GM12878 (cell line): ENCODE data around the gene YAP1. TPM values are rescaled to one million over a fixed set of nuclear protein-coding genes. Genes with fewer than 3 reads are reported as not detected.

Experiments used
- BRCA1 ChIP-seq: IDR thresholded peaks from 2 replicates; pipeline ENCODE4 v1.6.1; 2011; ENCODE audit warnings: low read depth, low read length, improper control_type of control experiment
- CHD4 ChIP-seq: fragments of 200-600 bp; sonication (generic); IDR thresholded peaks from 2 replicates; pipeline ENCODE4 v1.6.1; 2016; ENCODE audit warnings: mild to moderate bottlenecking
- IKZF1 ChIP-seq: fragments of 450-650 bp; conservative IDR thresholded peaks from 2 replicates; pipeline ENCODE4 v1.6.1; 2017; ENCODE audit warnings: antibody characterized with exemption, mild to moderate bottlenecking
- PAX8 ChIP-seq: fragments of 450-650 bp; IDR thresholded peaks from 2 replicates; pipeline ENCODE4 v1.6.1; 2017; ENCODE audit warnings: mild to moderate bottlenecking, moderate library complexity
- ZNF207 ChIP-seq: fragments of 450-650 bp; IDR thresholded peaks from 2 replicates; pipeline ENCODE4 v1.6.1; 2014; ENCODE audit warnings: antibody characterized with exemption, mild to moderate bottlenecking, borderline replicate concordance
- ZNF384 ChIP-seq: IDR thresholded peaks from 2 replicates; pipeline ENCODE4 v1.6.1; 2012; ENCODE audit warnings: low read depth, mild to moderate bottlenecking, low read length, improper control_type of control experiment, borderline replicate concordance
- polyA plus RNA-seq, 11 experiments: library from polyadenylated mRNA; depleted of rRNA in 4 of 11; unstranded in 6 of 11; stranded (reverse) in 5 of 11; fragments of >200 nt; fragmentation: Nextera tagmentation in 4 of 11; fragmentation: Illumina TruSeq in 1 of 11; extraction: Ambion mirVana in 4 of 11; extraction: Trizol in 1 of 11; gene quantifications; 1 replicate in 1 of 11; 2 replicates in 10 of 11; pipeline versions ENCODE4 v1.2.1 to v1.2.3, GENCODE V29; 2011 to 2016; ENCODE audit warnings: inconsistent platforms in 2 of 11, missing spikeins in 2 of 11, low read depth in 1 of 11
- total RNA-seq, 4 experiments: library from RNA; depleted of rRNA in 3 of 4; stranded (reverse); fragments of >200 nt in 3 of 4; fragmentation: Illumina TruSeq in 1 of 4; extraction: Trizol in 1 of 4; gene quantifications; 2 replicates each; pipeline versions ENCODE4 v1.2.1 to v1.2.3, GENCODE V29; 2013 to 2021
- TF ChIP-seq, protein P1 (sequence below): fragments of 450-650 bp; IDR thresholded peaks from 2 replicates; pipeline ENCODE4 v1.6.1; 2016; ENCODE audit warnings: mild to moderate bottlenecking, moderate library complexity, borderline replicate concordance
- TF ChIP-seq, protein P2 (sequence below): fragments of 150-350 bp; IDR thresholded peaks from 2 replicates; pipeline ENCODE4 v1.6.1; 2016; ENCODE audit warnings: low read depth, low read length
- TF ChIP-seq, protein P3 (sequence below): fragments of 450-650 bp; IDR thresholded peaks from 2 replicates; pipeline ENCODE4 v1.6.1; 2016; ENCODE audit warnings: mild to moderate bottlenecking
- TF ChIP-seq, protein P4 (sequence below): IDR thresholded peaks from 2 replicates; pipeline ENCODE4 v1.6.1; 2011; ENCODE audit warnings: mild to moderate bottlenecking, low read depth, low read length, moderate library complexity; ENCODE audit not compliant: insufficient replicate concordance

YAP1 gene
- total and polyA plus RNA-seq, 10 of the 15 experiments (the other 5 are each of a cell fraction or from before 2014, with no cell fraction given), result 0.03 to 0.33 (median 0.10) TPM; not detected in 6

DNA sequence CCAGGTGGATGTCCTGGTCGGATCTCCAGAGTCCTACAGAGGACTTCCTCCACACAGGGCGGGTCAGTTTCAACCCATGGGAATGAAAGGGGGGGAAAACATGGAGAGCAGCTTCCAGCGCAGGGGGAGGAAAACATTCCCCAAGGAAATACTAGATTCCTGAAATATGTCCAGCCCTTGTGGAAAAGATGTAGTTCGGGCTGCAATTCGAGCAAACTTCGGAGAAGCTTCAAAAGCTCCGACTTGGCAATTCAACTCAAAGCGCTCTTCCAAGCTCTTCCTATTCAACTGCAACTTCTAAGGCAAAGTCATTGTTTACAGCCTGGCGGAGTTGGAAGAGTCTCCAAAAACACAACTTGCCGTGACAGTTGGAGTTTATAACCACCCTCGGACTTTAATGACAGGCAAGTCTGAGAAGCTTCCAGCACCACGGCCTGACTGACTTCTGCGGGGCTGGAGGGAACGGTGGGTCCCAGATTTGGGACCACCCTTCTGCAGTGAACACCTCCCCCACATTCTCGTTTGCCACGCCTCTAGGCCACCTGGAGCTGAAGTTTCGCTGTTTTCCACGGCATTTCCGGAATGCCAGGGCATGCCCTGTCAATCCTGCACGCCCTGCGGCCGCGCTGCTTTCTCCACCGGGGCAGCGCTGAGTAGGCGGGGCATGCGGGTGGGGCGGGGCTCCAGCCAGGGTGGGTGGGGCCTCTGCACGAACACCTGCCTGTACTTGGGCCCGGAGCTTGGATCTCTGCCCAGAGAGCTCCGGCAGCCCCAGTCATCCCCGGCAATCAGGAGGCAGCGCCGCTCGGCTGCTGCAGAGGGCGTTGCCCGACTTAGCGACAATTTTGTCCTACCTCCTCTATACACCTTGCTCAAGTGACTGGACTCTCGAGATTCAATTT lies 158.1 kb downstream of the YAP1 start (continued):
- TF ChIP-seq BRCA1 (no peak), CHD4 (no peak), ZNF384 (no peak), PAX8 (no peak), ZNF207 (no peak), IKZF1 (0 out of 2 replicates have a peak, but pooled peaks have one; percentile 18)
- TF ChIP-seq, protein P1, sequence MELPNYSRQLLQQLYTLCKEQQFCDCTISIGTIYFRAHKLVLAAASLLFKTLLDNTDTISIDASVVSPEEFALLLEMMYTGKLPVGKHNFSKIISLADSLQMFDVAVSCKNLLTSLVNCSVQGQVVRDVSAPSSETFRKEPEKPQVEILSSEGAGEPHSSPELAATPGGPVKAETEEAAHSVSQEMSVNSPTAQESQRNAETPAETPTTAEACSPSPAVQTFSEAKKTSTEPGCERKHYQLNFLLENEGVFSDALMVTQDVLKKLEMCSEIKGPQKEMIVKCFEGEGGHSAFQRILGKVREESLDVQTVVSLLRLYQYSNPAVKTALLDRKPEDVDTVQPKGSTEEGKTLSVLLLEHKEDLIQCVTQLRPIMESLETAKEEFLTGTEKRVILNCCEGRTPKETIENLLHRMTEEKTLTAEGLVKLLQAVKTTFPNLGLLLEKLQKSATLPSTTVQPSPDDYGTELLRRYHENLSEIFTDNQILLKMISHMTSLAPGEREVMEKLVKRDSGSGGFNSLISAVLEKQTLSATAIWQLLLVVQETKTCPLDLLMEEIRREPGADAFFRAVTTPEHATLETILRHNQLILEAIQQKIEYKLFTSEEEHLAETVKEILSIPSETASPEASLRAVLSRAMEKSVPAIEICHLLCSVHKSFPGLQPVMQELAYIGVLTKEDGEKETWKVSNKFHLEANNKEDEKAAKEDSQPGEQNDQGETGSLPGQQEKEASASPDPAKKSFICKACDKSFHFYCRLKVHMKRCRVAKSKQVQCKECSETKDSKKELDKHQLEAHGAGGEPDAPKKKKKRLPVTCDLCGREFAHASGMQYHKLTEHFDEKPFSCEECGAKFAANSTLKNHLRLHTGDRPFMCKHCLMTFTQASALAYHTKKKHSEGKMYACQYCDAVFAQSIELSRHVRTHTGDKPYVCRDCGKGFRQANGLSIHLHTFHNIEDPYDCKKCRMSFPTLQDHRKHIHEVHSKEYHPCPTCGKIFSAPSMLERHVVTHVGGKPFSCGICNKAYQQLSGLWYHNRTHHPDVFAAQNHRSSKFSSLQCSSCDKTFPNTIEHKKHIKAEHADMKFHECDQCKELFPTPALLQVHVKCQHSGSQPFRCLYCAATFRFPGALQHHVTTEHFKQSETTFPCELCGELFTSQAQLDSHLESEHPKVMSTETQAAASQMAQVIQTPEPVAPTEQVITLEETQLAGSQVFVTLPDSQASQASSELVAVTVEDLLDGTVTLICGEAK, result no peak
- TF ChIP-seq, protein P2, sequence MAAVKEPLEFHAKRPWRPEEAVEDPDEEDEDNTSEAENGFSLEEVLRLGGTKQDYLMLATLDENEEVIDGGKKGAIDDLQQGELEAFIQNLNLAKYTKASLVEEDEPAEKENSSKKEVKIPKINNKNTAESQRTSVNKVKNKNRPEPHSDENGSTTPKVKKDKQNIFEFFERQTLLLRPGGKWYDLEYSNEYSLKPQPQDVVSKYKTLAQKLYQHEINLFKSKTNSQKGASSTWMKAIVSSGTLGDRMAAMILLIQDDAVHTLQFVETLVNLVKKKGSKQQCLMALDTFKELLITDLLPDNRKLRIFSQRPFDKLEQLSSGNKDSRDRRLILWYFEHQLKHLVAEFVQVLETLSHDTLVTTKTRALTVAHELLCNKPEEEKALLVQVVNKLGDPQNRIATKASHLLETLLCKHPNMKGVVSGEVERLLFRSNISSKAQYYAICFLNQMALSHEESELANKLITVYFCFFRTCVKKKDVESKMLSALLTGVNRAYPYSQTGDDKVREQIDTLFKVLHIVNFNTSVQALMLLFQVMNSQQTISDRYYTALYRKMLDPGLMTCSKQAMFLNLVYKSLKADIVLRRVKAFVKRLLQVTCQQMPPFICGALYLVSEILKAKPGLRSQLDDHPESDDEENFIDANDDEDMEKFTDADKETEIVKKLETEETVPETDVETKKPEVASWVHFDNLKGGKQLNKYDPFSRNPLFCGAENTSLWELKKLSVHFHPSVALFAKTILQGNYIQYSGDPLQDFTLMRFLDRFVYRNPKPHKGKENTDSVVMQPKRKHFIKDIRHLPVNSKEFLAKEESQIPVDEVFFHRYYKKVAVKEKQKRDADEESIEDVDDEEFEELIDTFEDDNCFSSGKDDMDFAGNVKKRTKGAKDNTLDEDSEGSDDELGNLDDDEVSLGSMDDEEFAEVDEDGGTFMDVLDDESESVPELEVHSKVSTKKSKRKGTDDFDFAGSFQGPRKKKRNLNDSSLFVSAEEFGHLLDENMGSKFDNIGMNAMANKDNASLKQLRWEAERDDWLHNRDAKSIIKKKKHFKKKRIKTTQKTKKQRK, result no peak
- TF ChIP-seq, protein P3, sequence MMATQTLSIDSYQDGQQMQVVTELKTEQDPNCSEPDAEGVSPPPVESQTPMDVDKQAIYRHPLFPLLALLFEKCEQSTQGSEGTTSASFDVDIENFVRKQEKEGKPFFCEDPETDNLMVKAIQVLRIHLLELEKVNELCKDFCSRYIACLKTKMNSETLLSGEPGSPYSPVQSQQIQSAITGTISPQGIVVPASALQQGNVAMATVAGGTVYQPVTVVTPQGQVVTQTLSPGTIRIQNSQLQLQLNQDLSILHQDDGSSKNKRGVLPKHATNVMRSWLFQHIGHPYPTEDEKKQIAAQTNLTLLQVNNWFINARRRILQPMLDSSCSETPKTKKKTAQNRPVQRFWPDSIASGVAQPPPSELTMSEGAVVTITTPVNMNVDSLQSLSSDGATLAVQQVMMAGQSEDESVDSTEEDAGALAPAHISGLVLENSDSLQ, result peak; percentile 68; the same call in 1 of the 2 replicates
- TF ChIP-seq, protein P4, sequence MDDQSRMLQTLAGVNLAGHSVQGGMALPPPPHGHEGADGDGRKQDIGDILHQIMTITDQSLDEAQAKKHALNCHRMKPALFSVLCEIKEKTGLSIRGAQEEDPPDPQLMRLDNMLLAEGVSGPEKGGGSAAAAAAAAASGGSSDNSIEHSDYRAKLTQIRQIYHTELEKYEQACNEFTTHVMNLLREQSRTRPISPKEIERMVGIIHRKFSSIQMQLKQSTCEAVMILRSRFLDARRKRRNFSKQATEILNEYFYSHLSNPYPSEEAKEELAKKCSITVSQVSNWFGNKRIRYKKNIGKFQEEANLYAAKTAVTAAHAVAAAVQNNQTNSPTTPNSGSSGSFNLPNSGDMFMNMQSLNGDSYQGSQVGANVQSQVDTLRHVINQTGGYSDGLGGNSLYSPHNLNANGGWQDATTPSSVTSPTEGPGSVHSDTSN, result peak; percentile 22
